HG02571 (cell line): ENCODE measurements around the gene CAB39.

Experiments
- ATAC-seq: cut with Tn5 transposase; IDR thresholded peaks from one replicate; pipeline ENCODE4 v1.9.1; 2021; ENCODE audit warnings: mild to moderate bottlenecking, moderate library complexity; ENCODE audit not compliant: unreplicated experiment

CAB39 gene

GRCh38 chr2:230712443-230713330 is at the start of gene CAB39:
CAB39 (plus strand) TSS chr2:230712842; CDS start chr2:230760002, 47,160 bp downstream.
- peak; percentile 79 for ATAC-seq

GRCh38 chr2:230664128-230664527 is 48.5 kb upstream of the CAB39 start:
- no peak for ATAC-seq

- ATAC-seq, result no peak
Observed at GRCh38 chr2:230664844-230665243, 47.8 kb upstream of the CAB39 start.

- ATAC-seq, result no peak
Observed at GRCh38 chr2:230665263-230665691, 47.4 kb upstream of the CAB39 start.

GRCh38 chr2:230666446-230666845 is 46.2 kb upstream of the CAB39 start:
- ATAC-seq, result no peak

GRCh38 chr2:230666885-230667712 is 45.5 kb upstream of the CAB39 start:
- no peak for ATAC-seq

GRCh38 chr2:230668184-230668938 is 44.3 kb upstream of the CAB39 start:
- ATAC-seq, result peak; percentile 66

- peak; percentile 48 for ATAC-seq
Observed at GRCh38 chr2:230668939-230669303, 43.7 kb upstream of the CAB39 start.

- ATAC-seq, result no peak
Observed at GRCh38 chr2:230669386-230669950, 43.2 kb upstream of the CAB39 start.

- no peak for ATAC-seq
Observed at GRCh38 chr2:230671117-230671516, 41.5 kb upstream of the CAB39 start.

- ATAC-seq, result no peak
Observed at GRCh38 chr2:230672836-230673235, 39.8 kb upstream of the CAB39 start.

GRCh38 chr2:230674401-230674800 is 38.2 kb upstream of the CAB39 start:
- ATAC-seq, result no peak

GRCh38 chr2:230674966-230675672 is 37.5 kb upstream of the CAB39 start:
- no peak for ATAC-seq

- ATAC-seq, result no peak
Observed at GRCh38 chr2:230676546-230676945, 36.1 kb upstream of the CAB39 start.

GRCh38 chr2:230677201-230677946 is 35.3 kb upstream of the CAB39 start:
- ATAC-seq, result no peak

GRCh38 chr2:230678018-230678417 is 34.6 kb upstream of the CAB39 start:
- no peak for ATAC-seq

GRCh38 chr2:230678451-230678850 is 34.2 kb upstream of the CAB39 start:
- ATAC-seq, result no peak

- ATAC-seq, result no peak
Observed at GRCh38 chr2:230680463-230681170, 32.0 kb upstream of the CAB39 start.

- no peak for ATAC-seq
Observed at GRCh38 chr2:230681171-230681545, 31.5 kb upstream of the CAB39 start.
